Osteoblast (primary cell): ENCODE measurements around the gene NR0B1. TPM values are rescaled to one million over a fixed set of nuclear protein-coding genes. Genes with fewer than 3 reads are reported as not detected.

Experiments
- DNase-seq: peaks from one replicate; pipeline ENCODE4 v3.0.0; 2011; ENCODE audit warnings: low spot score, mixed read lengths; ENCODE audit not compliant: insufficient read length; ENCODE audit errors: missing footprints
- H2AFZ ChIP-seq: 2 replicates; pipeline ENCODE4 v1.6.0; 2011; ENCODE audit warnings: mild to moderate bottlenecking, low read length
- H3K27ac ChIP-seq: 2 replicates; pipeline ENCODE4 v1.5.1; 2011; ENCODE audit warnings: mild to moderate bottlenecking, low read depth, low read length, moderate library complexity
- H3K27me3 ChIP-seq: 2 replicates; pipeline ENCODE4 v1.6.0; 2012; ENCODE audit warnings: mild to moderate bottlenecking, control low read depth, inconsistent platforms, low read length, moderate library complexity; ENCODE audit not compliant: insufficient read depth
- H3K36me3 ChIP-seq: 2 replicates; pipeline ENCODE4 v1.5.1; 2011; ENCODE audit warnings: mild to moderate bottlenecking, low read length, control low read depth, moderate library complexity; ENCODE audit not compliant: insufficient read depth
- H3K4me1 ChIP-seq: 2 replicates; pipeline ENCODE4 v1.5.1; 2011; ENCODE audit warnings: mild to moderate bottlenecking, low read length, control low read depth, moderate library complexity; ENCODE audit not compliant: insufficient read depth
- H3K4me2 ChIP-seq: 2 replicates; pipeline ENCODE4 v1.6.0; 2011; ENCODE audit warnings: mild to moderate bottlenecking, low read length; ENCODE audit not compliant: insufficient read depth
- H3K4me3 ChIP-seq: fragments of 200-600 bp; sonication (generic); 3 replicates; pipeline ENCODE4 v1.5.1; 2012; ENCODE audit warnings: mild to moderate bottlenecking, low read length, inconsistent platforms; ENCODE audit not compliant: insufficient read depth
- H3K79me2 ChIP-seq: 2 replicates; pipeline ENCODE4 v1.6.0; 2012; ENCODE audit warnings: mild to moderate bottlenecking, low read length, control low read depth, inconsistent platforms; ENCODE audit not compliant: insufficient read depth
- H3K9me3 ChIP-seq: 2 replicates; pipeline ENCODE4 v1.5.1; 2011; ENCODE audit warnings: low read depth, low read length, control low read depth
- H4K20me1 ChIP-seq: 2 replicates; pipeline ENCODE4 v1.6.0; 2012; ENCODE audit warnings: mild to moderate bottlenecking, low read length, control low read depth; ENCODE audit not compliant: insufficient read depth
- CTCF ChIP-seq: IDR thresholded peaks from 2 replicates; pipeline ENCODE4 v1.5.1; 2011; ENCODE audit warnings: mild to moderate bottlenecking, low read depth, low read length, moderate library complexity; ENCODE audit errors: extremely low read depth
- total RNA-seq: library from RNA; depleted of rRNA; stranded (reverse); fragments of >200 nt; gene quantifications from 2 replicates; pipeline ENCODE4 v1.2.3, GENCODE V29; 2012

The NR0B1 gene
- total RNA-seq, 1 donor = not detected

GRCh38 chrX:30310429-30311206, 1.4 kb upstream of the NR0B1 start:
- H3K79me2 ChIP-seq = no peaks in the 10 kb centered on the region
- no peak for TF ChIP-seq CTCF
- H4K20me1 ChIP-seq = no peaks in the 10 kb centered on the region

GRCh38 chrX:30308263-30309138, 689 bp downstream of the NR0B1 start:
- peak; percentile 77 for DNase-seq
- Histone ChIP-seq H3K4me1 (no peaks in the 10 kb centered on the region), H3K27me3 (peaks cover 18% of the 10 kb centered on the region), H3K9me3 (no peaks in the 10 kb centered on the region), H4K20me1 (no peaks in the 10 kb centered on the region), H3K36me3 (no peaks in the 10 kb centered on the region), H3K4me3 (no peak overlapping the region), H3K27ac (no peak overlapping the region), H3K4me2 (no peak overlapping the region), H2AFZ (no peak overlapping the region), H3K79me2 (no peaks in the 10 kb centered on the region)
- TF ChIP-seq CTCF = no peak

More at GRCh38 chrX:30310429-30311206, 1.4 kb upstream of the NR0B1 start:
- DNase-seq = no peak
- no peaks in the 10 kb centered on the region for H3K36me3 ChIP-seq
- no peaks in the 10 kb centered on the region for H3K9me3 ChIP-seq
- H3K4me3 ChIP-seq = no peak overlapping the region
- no peaks in the 10 kb centered on the region for H3K4me1 ChIP-seq
- H2AFZ ChIP-seq = no peak overlapping the region
- H3K4me2 ChIP-seq = no peak overlapping the region
- peaks cover 18% of the 10 kb centered on the region for H3K27me3 ChIP-seq
- H3K27ac ChIP-seq = no peak overlapping the region

- DNase-seq = no peak
- Histone ChIP-seq H3K27ac (no peak overlapping the region), H3K9me3 (no peaks in the 10 kb centered on the region), H3K4me3 (no peak overlapping the region), H3K4me2 (no peak overlapping the region), H2AFZ (no peak overlapping the region), H3K36me3 (no peaks in the 10 kb centered on the region), H3K4me1 (no peaks in the 10 kb centered on the region), H4K20me1 (no peaks in the 10 kb centered on the region), H3K27me3 (peaks cover 18% of the 10 kb centered on the region), H3K79me2 (no peaks in the 10 kb centered on the region)
- no peak for TF ChIP-seq CTCF
Measured at GRCh38 chrX:30307466-30307865, 1.7 kb downstream of the NR0B1 start.

- H3K79me2 ChIP-seq = no peaks in the 10 kb centered on the region
- no peak overlapping the region for H2AFZ ChIP-seq
- no peak overlapping the region for H3K4me3 ChIP-seq
- H3K27ac ChIP-seq = no peak overlapping the region
- H3K27me3 ChIP-seq = peaks cover 18% of the 10 kb centered on the region
- no peaks in the 10 kb centered on the region for H3K36me3 ChIP-seq
- H3K4me2 ChIP-seq = no peak overlapping the region
- no peak for DNase-seq
- H4K20me1 ChIP-seq = no peaks in the 10 kb centered on the region
- TF ChIP-seq CTCF = no peak
- H3K9me3 ChIP-seq = no peaks in the 10 kb centered on the region
- H3K4me1 ChIP-seq = no peaks in the 10 kb centered on the region
Measured at GRCh38 chrX:30304866-30305265, 4.3 kb downstream of the NR0B1 start.
